ENCODE measurements around the gene INTS11. TPM values are rescaled to one million over a fixed set of nuclear protein-coding genes. Genes with fewer than 3 reads are reported as not detected.
"Not testable (repeated sequence)": the region's sequence is repeated elsewhere in the genome, so short reads cannot be mapped to it uniquely, and the experiment has no call there.

Gene INTS11
- total RNA-seq, 1 experiment from 2014 or later: 254 TPM

DNA sequence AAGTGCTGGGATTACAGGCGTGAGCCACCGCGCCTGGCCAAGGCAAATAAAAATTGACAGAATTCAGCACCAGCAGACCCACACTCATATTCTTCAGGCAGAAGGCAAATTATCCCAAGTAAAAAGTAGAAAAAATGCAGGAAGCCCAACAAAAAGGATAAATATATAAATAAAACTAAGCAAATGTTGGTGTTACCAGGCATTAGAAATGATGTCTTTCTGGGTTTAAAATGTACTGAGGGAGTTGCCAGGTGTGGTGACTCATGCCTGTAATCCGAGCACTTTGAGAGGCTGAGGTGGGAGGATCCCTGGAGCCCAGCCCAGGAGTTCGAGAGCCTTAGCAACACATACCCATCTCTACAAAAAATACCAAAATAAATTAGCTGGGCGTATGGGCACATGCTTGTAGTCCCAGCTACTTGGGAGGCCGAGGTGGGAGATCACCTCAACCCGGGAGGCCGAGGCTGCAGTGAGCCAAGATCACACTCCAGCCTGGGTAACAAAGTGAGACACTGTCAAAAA is 6.3 kb downstream of the INTS11 start:
- H3K36me3 ChIP-seq (ENCODE audit: low read depth, low read length): peaks cover 41% of the 10 kb centered on the region
- H3K9me3 ChIP-seq (ENCODE audit: low read length): no peaks in the 10 kb centered on the region
- no peaks in the 10 kb centered on the region for H3K27me3 ChIP-seq (ENCODE audit: low read length)
- ATAC-seq (peak; percentile 92), DNase-seq (peak; percentile 99)
- no peaks in the 10 kb centered on the region for H3K9me2 ChIP-seq (replicated peaks; ENCODE audit: low read length)
- peaks cover 9% of the 10 kb centered on the region for H3F3A ChIP-seq (ENCODE audit: low read length, unreplicated experiment)
- H3K4me2 ChIP-seq (ENCODE audit: low read length): peak overlapping the region; percentile 68
- BruUV-seq (replicated peaks): TSS peak; percentile 9
- peaks cover 35% of the 10 kb centered on the region for H3K4me1 ChIP-seq (ENCODE audit: insufficient read depth, low read length)
- no peak overlapping the region for H3K9ac ChIP-seq (ENCODE audit: low read length)
- peaks cover 25% of the 10 kb centered on the region for H4K20me1 ChIP-seq (ENCODE audit: low read length)
- POLR2A ChIA-PET (ENCODE audit: unreplicated experiment): interaction anchor here (0.6 kb wide), 1 partner anchor 9 kb away, joined by 3 read pairs; no protein-coding TSS in a partner anchor
- CTCF ChIA-PET: interaction anchor here (0.6 kb wide), 1 partner anchor 20 kb away, joined by 3 read pairs; no protein-coding TSS in a partner anchor
- H3K4me3 ChIP-seq (ENCODE audit: low read length): no peak overlapping the region
- intact Hi-C loops (cut with micrococcal nuclease): loop anchor here (1.0 kb wide), 1 partner anchor 26 kb away; no protein-coding TSS in a partner anchor
- no peak for TF ChIP-seq EZH2 (IDR thresholded peaks at IDR 0.05; ENCODE audit: low read length, unreplicated experiment)
- TF ChIP-seq, protein P1, sequence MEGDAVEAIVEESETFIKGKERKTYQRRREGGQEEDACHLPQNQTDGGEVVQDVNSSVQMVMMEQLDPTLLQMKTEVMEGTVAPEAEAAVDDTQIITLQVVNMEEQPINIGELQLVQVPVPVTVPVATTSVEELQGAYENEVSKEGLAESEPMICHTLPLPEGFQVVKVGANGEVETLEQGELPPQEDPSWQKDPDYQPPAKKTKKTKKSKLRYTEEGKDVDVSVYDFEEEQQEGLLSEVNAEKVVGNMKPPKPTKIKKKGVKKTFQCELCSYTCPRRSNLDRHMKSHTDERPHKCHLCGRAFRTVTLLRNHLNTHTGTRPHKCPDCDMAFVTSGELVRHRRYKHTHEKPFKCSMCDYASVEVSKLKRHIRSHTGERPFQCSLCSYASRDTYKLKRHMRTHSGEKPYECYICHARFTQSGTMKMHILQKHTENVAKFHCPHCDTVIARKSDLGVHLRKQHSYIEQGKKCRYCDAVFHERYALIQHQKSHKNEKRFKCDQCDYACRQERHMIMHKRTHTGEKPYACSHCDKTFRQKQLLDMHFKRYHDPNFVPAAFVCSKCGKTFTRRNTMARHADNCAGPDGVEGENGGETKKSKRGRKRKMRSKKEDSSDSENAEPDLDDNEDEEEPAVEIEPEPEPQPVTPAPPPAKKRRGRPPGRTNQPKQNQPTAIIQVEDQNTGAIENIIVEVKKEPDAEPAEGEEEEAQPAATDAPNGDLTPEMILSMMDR (conservative IDR thresholded peaks at IDR 0.05; ENCODE audit: low read depth, low read length): no peak
- TF ChIP-seq EZH2phosphoT487 (IDR thresholded peaks at IDR 0.05; ENCODE audit: borderline replicate concordance, low read length): no peak
- no peak overlapping the region for H2AFZ ChIP-seq (ENCODE audit: low read length)
- peak overlapping the region; percentile 60 for H3K27ac ChIP-seq (ENCODE audit: low read length)
- peaks cover 78% of the 10 kb centered on the region for H3K79me2 ChIP-seq (ENCODE audit: low read length)

DNA sequence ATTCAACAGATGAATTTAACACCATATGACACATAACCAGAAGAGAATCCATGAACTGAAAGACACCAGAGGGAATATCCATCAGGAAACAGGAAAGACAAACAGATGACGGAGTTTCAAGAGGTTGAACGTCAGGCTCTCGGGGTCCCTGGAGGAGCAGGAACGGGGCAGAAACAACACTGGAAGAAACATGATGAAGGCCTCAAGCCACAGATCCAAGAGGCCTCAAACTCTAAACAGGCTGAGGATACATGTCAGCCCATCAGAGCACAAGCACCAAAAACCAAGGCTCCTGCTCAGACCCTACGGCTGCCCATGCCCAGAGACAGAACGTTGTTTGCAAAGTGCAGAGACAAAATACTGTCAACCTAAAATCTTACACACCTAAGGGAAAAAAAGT is 7.0 kb downstream of the INTS11 start:
- H3K9me2 ChIP-seq (replicated peaks; ENCODE audit: low read length): no peaks in the 10 kb centered on the region
- intact Hi-C loops (cut with micrococcal nuclease): no loop called here
- H3K4me3 ChIP-seq (ENCODE audit: low read length): no peak overlapping the region
- peaks cover 30% of the 10 kb centered on the region for H3K4me1 ChIP-seq (ENCODE audit: insufficient read depth, low read length)
- CTCF ChIA-PET: no interaction called here
- H3K79me2 ChIP-seq (ENCODE audit: low read length): peaks cover 71% of the 10 kb centered on the region
- DNase-seq (no peak), ATAC-seq (no peak)
- peaks cover 9% of the 10 kb centered on the region for H3F3A ChIP-seq (ENCODE audit: low read length, unreplicated experiment)
- TF ChIP-seq EZH2phosphoT487 (IDR thresholded peaks at IDR 0.05; ENCODE audit: borderline replicate concordance, low read length) (no peak), EZH2 (IDR thresholded peaks at IDR 0.05; ENCODE audit: low read length, unreplicated experiment) (no peak)
- TF ChIP-seq, protein P1 (conservative IDR thresholded peaks at IDR 0.05; ENCODE audit: low read depth, low read length): no peak
- no peaks in the 10 kb centered on the region for H3K9me3 ChIP-seq (ENCODE audit: low read length)
- H3K4me2 ChIP-seq (ENCODE audit: low read length): peak overlapping the region; percentile 68; the same call in 1 of the 2 replicates
- no peak overlapping the region for H3K9ac ChIP-seq (ENCODE audit: low read length)
- TSS peak; percentile 23 for BruUV-seq (replicated peaks)
- POLR2A ChIA-PET (ENCODE audit: unreplicated experiment): no interaction called here
- H3K27ac ChIP-seq (ENCODE audit: low read length): peak overlapping the region; percentile 60
- peaks cover 21% of the 10 kb centered on the region for H4K20me1 ChIP-seq (ENCODE audit: low read length)
- no peak overlapping the region for H2AFZ ChIP-seq (ENCODE audit: low read length)
- no peaks in the 10 kb centered on the region for H3K27me3 ChIP-seq (ENCODE audit: low read length)
- peaks cover 48% of the 10 kb centered on the region for H3K36me3 ChIP-seq (ENCODE audit: low read depth, low read length)

GRCh38 chr1:1316199-1316598 is 8.3 kb downstream of the INTS11 start:
- Histone ChIP-seq H3K79me2 (ENCODE audit: low read length) (peaks cover 60% of the 10 kb centered on the region), H3K36me3 (ENCODE audit: low read depth, low read length) (peaks cover 54% of the 10 kb centered on the region), H3K4me1 (ENCODE audit: insufficient read depth, low read length) (peaks cover 30% of the 10 kb centered on the region)
- H4K20me1 ChIP-seq (ENCODE audit: low read length); H2AFZ ChIP-seq (ENCODE audit: low read length); BruUV-seq (replicated peaks); H3K4me2 ChIP-seq (ENCODE audit: low read length); intact Hi-C loops (cut with micrococcal nuclease); CTCF ChIA-PET; ATAC-seq; POLR2A ChIA-PET (ENCODE audit: unreplicated experiment); H3K9me2 ChIP-seq (replicated peaks; ENCODE audit: low read length); H3K27ac ChIP-seq (ENCODE audit: low read length); H3K9ac ChIP-seq (ENCODE audit: low read length); H3K4me3 ChIP-seq (ENCODE audit: low read length); H3K27me3 ChIP-seq (ENCODE audit: low read length); H3F3A ChIP-seq (ENCODE audit: low read length, unreplicated experiment); H3K9me3 ChIP-seq (ENCODE audit: low read length); DNase-seq: not testable (repeated sequence)

Measured in PC-3 (cell line).